ENCODE results near the gene CCDC184.

- no peak for TF ChIP-seq CTCF (IDR thresholded peaks at IDR 0.05)
- TF ChIP-seq EZH2 (IDR thresholded peaks at IDR 0.05; ENCODE audit: borderline replicate concordance, insufficient read depth, low read depth, low read length, poor library complexity, severe bottlenecking), result no peak
Measured at GRCh38 chr12:48160046-48160445, 23.4 kb upstream of the CCDC184 start.
